ENCODE measurements around the gene BMI1. TPM values are rescaled to one million over a fixed set of nuclear protein-coding genes. Genes with fewer than 3 reads are reported as not detected.

BMI1 gene
- total RNA-seq, 2 donors from 2014 or later, result 24.7 to 38.7 TPM

GRCh38 chr10:22342421-22342820 lies 21.5 kb downstream of the BMI1 start:
- Histone ChIP-seq H3K27me3 (peaks cover 3 to 39% of the 10 kb centered on the region in 2 donors), H3K27ac (no peak overlapping the region), H3K9me3 (no peaks in the 10 kb centered on the region), H3K4me3 (no peak overlapping the region), H3K36me3 (replicated peaks in 1 of 2; ENCODE audit: insufficient read depth in 1 of 2, low read depth in 2 of 2) (no peaks in the 10 kb centered on the region), H3K4me1 (peaks cover 16% of the 10 kb centered on the region)
- TF ChIP-seq CTCF (IDR thresholded peaks at IDR 0.05), result no peak
- TF ChIP-seq POLR2A (IDR thresholded peaks at IDR 0.05), result no peak
- no peak for DNase-seq
- intact Hi-C loops (cut with DNase I), result no loop called here
- ATAC-seq, result no peak
- 38 to 59% methylated on average over 3 of the region's 3 CpGs for WGBS, 2 donors

- H3K9me3 ChIP-seq, result no peaks in the 10 kb centered on the region
- H3K36me3 ChIP-seq (replicated peaks in 1 of 2; ENCODE audit: insufficient read depth in 1 of 2, low read depth in 2 of 2), result no peaks in the 10 kb centered on the region
- peaks cover 16% of the 10 kb centered on the region for H3K4me1 ChIP-seq
- no peak for TF ChIP-seq POLR2A (IDR thresholded peaks at IDR 0.05)
- TF ChIP-seq CTCF (IDR thresholded peaks at IDR 0.05), result no peak
- H3K4me3 ChIP-seq, result no peak overlapping the region
- no peak for DNase-seq
- 7 to 18% methylated on average over 3 of the region's 3 CpGs for WGBS, 2 donors
- intact Hi-C loops (cut with DNase I), result no loop called here
- ATAC-seq, result no peak
- no peak overlapping the region for H3K27ac ChIP-seq
- H3K27me3 ChIP-seq, result peaks cover 3 to 26% of the 10 kb centered on the region in 2 donors
These were observed 22.8 kb downstream of the BMI1 start for GRCh38 chr10:22343731-22344130.

GRCh38 chr10:22344249-22344648 lies 23.4 kb downstream of the BMI1 start:
- no peak for TF ChIP-seq CTCF (IDR thresholded peaks at IDR 0.05)
- TF ChIP-seq POLR2A (IDR thresholded peaks at IDR 0.05), result no peak
- 29 to 58% methylated on average over 1 of the region's 1 CpG for WGBS, 2 donors
- peaks cover 16% of the 10 kb centered on the region for H3K4me1 ChIP-seq
- intact Hi-C loops (cut with DNase I), result no loop called here
- H3K27ac ChIP-seq, result no peak overlapping the region
- DNase-seq (no peak), ATAC-seq (no peak)
- H3K9me3 ChIP-seq, result no peaks in the 10 kb centered on the region
- no peaks in the 10 kb centered on the region for H3K36me3 ChIP-seq (replicated peaks in 1 of 2; ENCODE audit: insufficient read depth in 1 of 2, low read depth in 2 of 2)
- peaks cover 3 to 25% of the 10 kb centered on the region in 2 donors for H3K27me3 ChIP-seq
- H3K4me3 ChIP-seq, result no peak overlapping the region

GRCh38 chr10:22344781-22345300 lies 23.9 kb downstream of the BMI1 start:
- intact Hi-C loops (cut with DNase I), result no loop called here

More at GRCh38 chr10:22344781-22345300, 23.9 kb downstream of the BMI1 start:
- TF ChIP-seq CTCF (IDR thresholded peaks at IDR 0.05) (no peak), POLR2A (IDR thresholded peaks at IDR 0.05) (no peak)
- Histone ChIP-seq H3K27ac (no peak overlapping the region), H3K36me3 (replicated peaks in 1 of 2; ENCODE audit: insufficient read depth in 1 of 2, low read depth in 2 of 2) (no peaks in the 10 kb centered on the region), H3K4me1 (peaks cover 14% of the 10 kb centered on the region), H3K9me3 (no peaks in the 10 kb centered on the region), H3K4me3 (no peak overlapping the region), H3K27me3 (peaks cover 3 to 25% of the 10 kb centered on the region in 2 donors)
- DNase-seq (no peak), ATAC-seq (no peak)
- 8 to 25% methylated on average over 2 to 26 of the region's 26 CpGs for WGBS, 2 donors

Measured in body of pancreas (tissue), 4 donors.